Kidney epithelial cell (primary cell): ENCODE results near the gene PCDHGB4. TPM values are rescaled to one million over a fixed set of nuclear protein-coding genes. Genes with fewer than 3 reads are reported as not detected.
"Not testable (repeated sequence)": the region's sequence is repeated elsewhere in the genome, so short reads cannot be mapped to it uniquely, and the experiment has no call there.

ENCODE experiments used
- DNase-seq: peaks from one replicate; pipeline ENCODE4 v3.0.0-alpha.2; 2010; ENCODE audit warnings: low read depth
- H3K27me3 ChIP-seq: 2 replicates; pipeline ENCODE4 v1.6.0; 2011; ENCODE audit warnings: low read length; ENCODE audit not compliant: control insufficient read depth, insufficient read depth
- H3K36me3 ChIP-seq: 2 replicates; pipeline ENCODE4 v1.5.1; 2011; ENCODE audit warnings: low read length; ENCODE audit not compliant: control insufficient read depth, insufficient read depth
- H3K4me3 ChIP-seq: 2 replicates; pipeline ENCODE4 v1.5.1; 2011; ENCODE audit warnings: low read depth, mild to moderate bottlenecking, control low read depth, low read length
- CTCF ChIP-seq: IDR thresholded peaks from 2 replicates; pipeline ENCODE4 v1.5.1; 2011; ENCODE audit warnings: mild to moderate bottlenecking, moderate library complexity, low read length, control low read depth, inconsistent platforms; ENCODE audit not compliant: insufficient read depth, poor library complexity, severe bottlenecking
- total RNA-seq: library from RNA; depleted of rRNA; stranded (reverse); fragments of >200 nt; gene quantifications from 2 replicates; pipeline ENCODE4 v1.2.3, GENCODE V29; 2015

The PCDHGB4 gene
- total RNA-seq, 1 donor from 2014 or later: 6.4 TPM

- H3K36me3 ChIP-seq: no peaks in the 10 kb centered on the region
- no peak for DNase-seq
- no peak for TF ChIP-seq CTCF
- peaks cover 12% of the 10 kb centered on the region for H3K27me3 ChIP-seq
- H3K4me3 ChIP-seq: no peak overlapping the region
Measured at GRCh38 chr5:141427783-141428426, 40.4 kb downstream of the PCDHGB4 start.

- Histone ChIP-seq H3K4me3 (no peak within 1 kb of the TSS), H3K36me3 (no peaks in the 10 kb centered on the region), H3K27me3 (peaks cover 8% of the 10 kb centered on the region)
- peak; percentile 35 for TF ChIP-seq CTCF
- DNase-seq: no peak
Measured at GRCh38 chr5:141430332-141431113, 43.0 kb downstream of the PCDHGB4 start, which contains the start of gene PCDHGA12. Gene PCDHGA12 (plus strand): TSS chr5:141430507. CDS start chr5:141430760, 253 bp downstream.

- no peak for DNase-seq
- peaks cover 8% of the 10 kb centered on the region for H3K27me3 ChIP-seq
- no peak overlapping the region for H3K4me3 ChIP-seq
- H3K36me3 ChIP-seq: no peaks in the 10 kb centered on the region
- TF ChIP-seq CTCF: no peak
Measured at GRCh38 chr5:141431286-141431685, 43.8 kb downstream of the PCDHGB4 start.

- not testable (repeated sequence) for DNase-seq, H3K4me3 ChIP-seq, H3K36me3 ChIP-seq, H3K27me3 ChIP-seq
Measured at GRCh38 chr5:141432308-141432707, 44.8 kb downstream of the PCDHGB4 start.

GRCh38 chr5:141432726-141433125, 45.2 kb downstream of the PCDHGB4 start:
- H3K4me3 ChIP-seq, H3K36me3 ChIP-seq, DNase-seq, H3K27me3 ChIP-seq: not testable (repeated sequence)

GRCh38 chr5:141434006-141434405, 46.5 kb downstream of the PCDHGB4 start:
- H3K4me3 ChIP-seq: no peak overlapping the region
- no peaks in the 10 kb centered on the region for H3K36me3 ChIP-seq
- DNase-seq: no peak
- no peak for TF ChIP-seq CTCF
- H3K27me3 ChIP-seq: peaks cover 8% of the 10 kb centered on the region

GRCh38 chr5:141437221-141437620, 49.7 kb downstream of the PCDHGB4 start:
- H3K4me3 ChIP-seq: no peak overlapping the region
- H3K36me3 ChIP-seq: no peaks in the 10 kb centered on the region
- no peaks in the 10 kb centered on the region for H3K27me3 ChIP-seq
- no peak for TF ChIP-seq CTCF
- no peak for DNase-seq
